Measurements from ENCODE around the gene SNX24. TPM values are rescaled to one million over a fixed set of nuclear protein-coding genes. Genes with fewer than 3 reads are reported as not detected.

Gene SNX24
- total and polyA plus RNA-seq, 5 donors from 2014 or later: 7.8 to 22.0 (median 11.1) TPM

DNA sequence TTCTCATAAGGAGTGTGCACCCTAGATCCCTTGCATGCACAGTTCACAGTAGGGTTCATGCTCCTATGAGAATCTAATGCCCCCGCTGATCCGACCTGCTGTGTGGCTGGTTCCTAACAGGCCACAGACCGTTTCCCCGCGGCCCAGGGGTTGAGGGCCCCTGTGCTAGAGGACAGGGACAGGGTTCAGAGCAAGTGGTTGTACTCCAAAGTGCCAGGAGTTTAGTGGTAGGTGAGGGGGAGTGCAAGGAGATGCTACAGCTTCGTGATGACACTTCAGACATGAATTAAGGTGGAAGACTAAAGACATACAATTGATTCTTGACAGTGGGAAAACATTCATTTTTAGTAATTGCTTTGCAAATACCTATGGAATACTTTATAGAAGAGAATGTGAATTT lies 40.5 kb downstream of the SNX24 start:
- H3K27ac ChIP-seq (ENCODE audit: insufficient read depth, low read length, poor library complexity, severe bottlenecking): no peak overlapping the region
- no peaks in the 10 kb centered on the region for H3K9me3 ChIP-seq (ENCODE audit: control insufficient read depth in 2 of 2, low read length in 2 of 2)
- H3K4me1 Mint-ChIP-seq: peaks cover 0 to 6% (median 4%) of the 10 kb centered on the region in 4 donors
- H3K27me3 ChIP-seq (ENCODE audit: control insufficient read depth, insufficient read depth, low read length): no peaks in the 10 kb centered on the region
- ATAC-seq (ENCODE audit: low read depth in 2 of 2) (no peak), DNase-seq (no peak)
- H3K4me1 ChIP-seq (ENCODE audit: control insufficient read depth, insufficient read depth, low read length, poor library complexity, severe bottlenecking): no peaks in the 10 kb centered on the region
- H3K27ac Mint-ChIP-seq: no peak overlapping the region
- H3K4me3 ChIP-seq (ENCODE audit: low read depth, low read length): no peak overlapping the region
- H3K36me3 ChIP-seq (ENCODE audit: control insufficient read depth, insufficient read depth, low read length): no peaks in the 10 kb centered on the region
- peaks cover 0 to 7% (median 0%) of the 10 kb centered on the region in 7 donors for H3K9me3 Mint-ChIP-seq
- no peaks in the 10 kb centered on the region for H3K27me3 Mint-ChIP-seq
- no peak overlapping the region for H3K4me3 Mint-ChIP-seq
- H3K36me3 Mint-ChIP-seq: no peaks in the 10 kb centered on the region

DNA sequence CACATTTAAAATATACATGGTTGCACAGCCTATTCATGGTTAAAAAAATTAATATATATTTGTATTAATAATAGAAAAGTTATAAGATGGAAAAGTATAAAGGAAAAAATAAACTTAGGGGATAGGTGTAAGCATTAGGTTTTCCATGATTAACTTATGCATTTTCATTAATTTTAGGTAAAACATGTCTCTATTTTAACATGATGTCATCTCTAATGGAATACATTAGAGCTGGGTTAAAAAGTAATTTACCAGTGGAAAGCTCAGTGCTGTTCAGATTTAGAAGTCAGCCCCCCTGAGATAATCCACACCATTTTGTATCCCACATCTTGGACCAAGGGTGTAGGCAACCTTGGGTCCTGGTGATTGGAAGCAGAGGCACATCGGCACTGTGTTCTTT lies 49.7 kb downstream of the SNX24 start:
- peaks cover 0 to 2% (median 0%) of the 10 kb centered on the region in 7 donors for H3K9me3 Mint-ChIP-seq
- H3K36me3 Mint-ChIP-seq: no peaks in the 10 kb centered on the region
- no peaks in the 10 kb centered on the region for H3K4me1 Mint-ChIP-seq
- H3K4me3 ChIP-seq (ENCODE audit: low read depth, low read length): no peak overlapping the region
- no peaks in the 10 kb centered on the region for H3K36me3 ChIP-seq (ENCODE audit: control insufficient read depth, insufficient read depth, low read length)
- H3K27me3 Mint-ChIP-seq: no peaks in the 10 kb centered on the region
- H3K9me3 ChIP-seq (ENCODE audit: control insufficient read depth in 2 of 2, low read length in 2 of 2): no peaks in the 10 kb centered on the region
- no peaks in the 10 kb centered on the region for H3K4me1 ChIP-seq (ENCODE audit: control insufficient read depth, insufficient read depth, low read length, poor library complexity, severe bottlenecking)
- H3K4me3 Mint-ChIP-seq: no peak overlapping the region
- ATAC-seq (ENCODE audit: low read depth in 2 of 2) (no peak), DNase-seq (no peak)
- no peaks in the 10 kb centered on the region for H3K27me3 ChIP-seq (ENCODE audit: control insufficient read depth, insufficient read depth, low read length)
- H3K27ac ChIP-seq (ENCODE audit: insufficient read depth, low read length, poor library complexity, severe bottlenecking): no peak overlapping the region
- H3K27ac Mint-ChIP-seq: no peak overlapping the region

GRCh38 chr5:122896598-122897282 lies 51.3 kb downstream of the SNX24 start:
- Histone ChIP-seq H3K4me1 (ENCODE audit: control insufficient read depth, insufficient read depth, low read length, poor library complexity, severe bottlenecking) (no peaks in the 10 kb centered on the region), H3K9me3 (ENCODE audit: control insufficient read depth in 2 of 2, low read length in 2 of 2) (no peaks in the 10 kb centered on the region), H3K36me3 (ENCODE audit: control insufficient read depth, insufficient read depth, low read length) (no peaks in the 10 kb centered on the region), H3K27me3 (ENCODE audit: control insufficient read depth, insufficient read depth, low read length) (no peaks in the 10 kb centered on the region), H3K4me3 (ENCODE audit: low read depth, low read length) (no peak overlapping the region), H3K27ac (ENCODE audit: insufficient read depth, low read length, poor library complexity, severe bottlenecking) (no peak overlapping the region)
- no peaks in the 10 kb centered on the region for H3K9me3 Mint-ChIP-seq
- H3K4me3 Mint-ChIP-seq: no peak overlapping the region
- no peak for ATAC-seq (ENCODE audit: low read depth in 2 of 2)
- no peak for DNase-seq
- H3K4me1 Mint-ChIP-seq: peaks cover under 1 to 3% (median 1%) of the 10 kb centered on the region in 4 donors
- no peaks in the 10 kb centered on the region for H3K27me3 Mint-ChIP-seq
- no peak overlapping the region for H3K27ac Mint-ChIP-seq
- H3K36me3 Mint-ChIP-seq: no peaks in the 10 kb centered on the region

DNA sequence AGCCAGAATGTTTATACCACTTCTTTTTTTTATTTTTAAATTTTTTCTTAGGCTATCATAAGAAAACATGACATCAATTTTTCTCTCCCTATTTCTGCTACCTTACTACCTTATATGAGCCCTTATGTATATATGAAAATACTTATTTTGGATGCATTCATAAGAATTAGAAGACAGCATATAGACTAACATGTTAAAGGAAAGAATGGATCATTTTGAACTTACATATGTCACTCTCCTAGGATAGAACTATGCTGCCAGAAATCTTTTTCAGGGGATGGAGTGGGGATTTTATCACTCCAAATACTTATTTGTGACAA lies 51.8 kb downstream of the SNX24 start:
- no peak for ATAC-seq (ENCODE audit: low read depth in 2 of 2)
- H3K4me1 Mint-ChIP-seq: peaks cover 5 to 8% (median 6%) of the 10 kb centered on the region in 4 donors
- no peak overlapping the region for H3K27ac Mint-ChIP-seq
- H3K36me3 Mint-ChIP-seq: no peaks in the 10 kb centered on the region
- no peaks in the 10 kb centered on the region for H3K9me3 Mint-ChIP-seq
- no peak overlapping the region for H3K4me3 Mint-ChIP-seq
- H3K27me3 ChIP-seq (ENCODE audit: control insufficient read depth, insufficient read depth, low read length): no peaks in the 10 kb centered on the region
- H3K4me3 ChIP-seq (ENCODE audit: low read depth, low read length): no peak overlapping the region
- peaks cover 2% of the 10 kb centered on the region for H3K4me1 ChIP-seq (ENCODE audit: control insufficient read depth, insufficient read depth, low read length, poor library complexity, severe bottlenecking)
- no peak for DNase-seq
- H3K27ac ChIP-seq (ENCODE audit: insufficient read depth, low read length, poor library complexity, severe bottlenecking): no peak overlapping the region
- no peaks in the 10 kb centered on the region for H3K36me3 ChIP-seq (ENCODE audit: control insufficient read depth, insufficient read depth, low read length)
- H3K9me3 ChIP-seq (ENCODE audit: control insufficient read depth in 2 of 2, low read length in 2 of 2): no peaks in the 10 kb centered on the region
- no peaks in the 10 kb centered on the region for H3K27me3 Mint-ChIP-seq

- Histone ChIP-seq H3K27ac (ENCODE audit: insufficient read depth, low read length, poor library complexity, severe bottlenecking) (no peak overlapping the region), H3K27me3 (ENCODE audit: control insufficient read depth, insufficient read depth, low read length) (no peaks in the 10 kb centered on the region), H3K4me3 (ENCODE audit: low read depth, low read length) (no peak overlapping the region), H3K9me3 (ENCODE audit: control insufficient read depth in 2 of 2, low read length in 2 of 2) (no peaks in the 10 kb centered on the region), H3K36me3 (ENCODE audit: control insufficient read depth, insufficient read depth, low read length) (no peaks in the 10 kb centered on the region), H3K4me1 (ENCODE audit: control insufficient read depth, insufficient read depth, low read length, poor library complexity, severe bottlenecking) (peaks cover 7% of the 10 kb centered on the region)
- ATAC-seq (ENCODE audit: low read depth in 2 of 2) (no peak), DNase-seq (no peak)
- Mint-ChIP-seq H3K36me3 (no peaks in the 10 kb centered on the region), H3K4me3 (no peak overlapping the region), H3K4me1 (peaks cover 5 to 18% (median 16%) of the 10 kb centered on the region in 4 donors), H3K27ac (no peak overlapping the region), H3K27me3 (no peaks in the 10 kb centered on the region), H3K9me3 (no peaks in the 10 kb centered on the region)
Observed at GRCh38 chr5:122901346-122901745, 55.9 kb downstream of the SNX24 start.

GRCh38 chr5:122902263-122902662 lies 56.9 kb downstream of the SNX24 start:
- no peak overlapping the region for H3K4me3 ChIP-seq (ENCODE audit: low read depth, low read length)
- H3K27me3 Mint-ChIP-seq: no peaks in the 10 kb centered on the region
- no peaks in the 10 kb centered on the region for H3K9me3 ChIP-seq (ENCODE audit: control insufficient read depth in 2 of 2, low read length in 2 of 2)
- H3K9me3 Mint-ChIP-seq: no peaks in the 10 kb centered on the region
- ATAC-seq (ENCODE audit: low read depth in 2 of 2) (no peak), DNase-seq (no peak)
- peaks cover 7% of the 10 kb centered on the region for H3K4me1 ChIP-seq (ENCODE audit: control insufficient read depth, insufficient read depth, low read length, poor library complexity, severe bottlenecking)
- peaks cover 5 to 18% (median 16%) of the 10 kb centered on the region in 4 donors for H3K4me1 Mint-ChIP-seq
- H3K27me3 ChIP-seq (ENCODE audit: control insufficient read depth, insufficient read depth, low read length): no peaks in the 10 kb centered on the region
- no peak overlapping the region for H3K4me3 Mint-ChIP-seq
- H3K27ac ChIP-seq (ENCODE audit: insufficient read depth, low read length, poor library complexity, severe bottlenecking): no peak overlapping the region
- H3K27ac Mint-ChIP-seq: peak overlapping the region in 2 of 3 donors; percentile 23 to 29
- no peaks in the 10 kb centered on the region for H3K36me3 Mint-ChIP-seq
- no peaks in the 10 kb centered on the region for H3K36me3 ChIP-seq (ENCODE audit: control insufficient read depth, insufficient read depth, low read length)

DNA sequence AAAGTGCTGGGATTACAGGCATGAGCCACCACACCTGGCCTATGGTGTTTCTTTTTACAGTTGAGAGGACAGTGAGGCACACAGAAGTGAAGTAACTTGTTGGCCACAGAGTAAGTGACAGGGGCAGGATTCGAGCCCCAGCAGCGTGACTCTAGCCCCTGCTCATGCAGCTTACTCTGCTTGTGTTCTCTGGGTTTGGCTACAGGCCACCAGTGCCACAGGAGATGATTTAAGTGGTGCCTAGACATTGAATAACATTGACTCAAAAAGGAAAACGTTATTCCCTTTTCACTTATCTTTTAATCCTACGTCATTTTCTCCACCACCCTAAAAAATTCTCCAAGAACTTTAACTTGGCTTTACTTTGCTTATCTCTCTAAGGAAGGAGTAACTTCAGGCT lies 61.4 kb downstream of the SNX24 start:
- peaks cover 7% of the 10 kb centered on the region for H3K4me1 ChIP-seq (ENCODE audit: control insufficient read depth, insufficient read depth, low read length, poor library complexity, severe bottlenecking)
- Mint-ChIP-seq H3K4me3 (no peak overlapping the region), H3K36me3 (no peaks in the 10 kb centered on the region), H3K4me1 (peaks cover 5 to 17% (median 14%) of the 10 kb centered on the region in 4 donors), H3K9me3 (no peaks in the 10 kb centered on the region), H3K27me3 (no peaks in the 10 kb centered on the region), H3K27ac (no peak overlapping the region)
- H3K4me3 ChIP-seq (ENCODE audit: low read depth, low read length): no peak overlapping the region
- no peak overlapping the region for H3K27ac ChIP-seq (ENCODE audit: insufficient read depth, low read length, poor library complexity, severe bottlenecking)
- H3K9me3 ChIP-seq (ENCODE audit: control insufficient read depth in 2 of 2, low read length in 2 of 2): no peaks in the 10 kb centered on the region
- H3K27me3 ChIP-seq (ENCODE audit: control insufficient read depth, insufficient read depth, low read length): no peaks in the 10 kb centered on the region
- DNase-seq (no peak), ATAC-seq (ENCODE audit: low read depth in 2 of 2) (no peak)
- H3K36me3 ChIP-seq (ENCODE audit: control insufficient read depth, insufficient read depth, low read length): no peaks in the 10 kb centered on the region

- peaks cover 5% of the 10 kb centered on the region for H3K4me1 ChIP-seq (ENCODE audit: control insufficient read depth, insufficient read depth, low read length, poor library complexity, severe bottlenecking)
- Mint-ChIP-seq H3K36me3 (no peaks in the 10 kb centered on the region), H3K4me1 (peaks cover 0 to 12% (median 9%) of the 10 kb centered on the region in 4 donors), H3K27me3 (no peaks in the 10 kb centered on the region), H3K27ac (no peak overlapping the region), H3K4me3 (no peak overlapping the region), H3K9me3 (no peaks in the 10 kb centered on the region)
- no peak overlapping the region for H3K4me3 ChIP-seq (ENCODE audit: low read depth, low read length)
- no peaks in the 10 kb centered on the region for H3K27me3 ChIP-seq (ENCODE audit: control insufficient read depth, insufficient read depth, low read length)
- no peaks in the 10 kb centered on the region for H3K36me3 ChIP-seq (ENCODE audit: control insufficient read depth, insufficient read depth, low read length)
- DNase-seq: no peak
- ATAC-seq (ENCODE audit: low read depth in 2 of 2): no peak
- H3K27ac ChIP-seq (ENCODE audit: insufficient read depth, low read length, poor library complexity, severe bottlenecking): no peak overlapping the region
- H3K9me3 ChIP-seq (ENCODE audit: control insufficient read depth in 2 of 2, low read length in 2 of 2): no peaks in the 10 kb centered on the region
Observed at GRCh38 chr5:122907276-122907675, 61.9 kb downstream of the SNX24 start.
